Spleen (tissue), 11 donors: ENCODE results near the gene CCDC200. TPM values are rescaled to one million over a fixed set of nuclear protein-coding genes. Genes with fewer than 3 reads are reported as not detected.
A peak's percentile ranks its signal among the peaks of the same experiment; 100 is the strongest.

Experiments
- DNase-seq: peaks from one replicate; pipeline ENCODE4 v3.0.0-alpha.2; 2020
- H3K27ac ChIP-seq, 8 donors: fragments of 200-600 bp; sonication (generic) in 7 of 8; 1 replicate in 4 of 8; 2 replicates in 4 of 8; pipeline versions ENCODE4 v1.5.0 to v1.8.0; 2016 to 2021; ENCODE audit warnings: inconsistent platforms in 4 of 8, mild to moderate bottlenecking in 4 of 8, moderate library complexity in 1 of 8
- H3K27me3 ChIP-seq, 7 donors: fragments of 200-600 bp; sonication (generic) in 6 of 7; replicated peaks in 1 of 7; 1 replicate in 4 of 7; 2 replicates in 3 of 7; pipeline versions ENCODE4 v1.5.0 to v1.8.0; 2016 to 2021; ENCODE audit warnings: inconsistent platforms in 3 of 7, mild to moderate bottlenecking in 1 of 7
- H3K36me3 ChIP-seq, 6 donors: fragments of 200-600 bp; sonication (generic) in 5 of 6; 1 replicate in 4 of 6; 2 replicates in 2 of 6; pipeline versions ENCODE4 v1.5.0 to v1.8.0; 2016 to 2021; ENCODE audit warnings: inconsistent platforms in 2 of 6
- H3K4me1 ChIP-seq, 6 donors: fragments of 200-600 bp; sonication (generic) in 5 of 6; 1 replicate in 3 of 6; 2 replicates in 3 of 6; pipeline versions ENCODE4 v1.5.0 to v1.8.0; 2016 to 2021; ENCODE audit warnings: inconsistent platforms in 3 of 6
- H3K4me3 ChIP-seq, 8 donors: fragments of 200-600 bp; sonication (generic) in 7 of 8; 1 replicate in 4 of 8; 2 replicates in 4 of 8; pipeline versions ENCODE4 v1.5.0 to v1.8.0; 2016 to 2021; ENCODE audit warnings: inconsistent platforms in 4 of 8, mild to moderate bottlenecking in 4 of 8, moderate library complexity in 2 of 8
- H3K9me3 ChIP-seq, 8 donors: fragments of 200-600 bp; sonication (generic) in 7 of 8; 1 replicate in 4 of 8; 2 replicates in 4 of 8; pipeline versions ENCODE4 v1.5.0 to v1.8.0; 2016 to 2021; ENCODE audit warnings: inconsistent platforms in 4 of 8
- CTCF ChIP-seq, 11 experiments: fragments of 200-600 bp in 7 of 11; fragments of 450-650 bp in 4 of 11; sonication (generic) in 4 of 11; IDR thresholded peaks in 8 of 11; conservative IDR thresholded peaks in 3 of 11; 1 replicate in 7 of 11; 2 replicates in 4 of 11; pipeline versions ENCODE4 v1.4.0 to v1.8.0; 2016 to 2021; ENCODE audit warnings: antibody characterized with exemption in 11 of 11, inconsistent platforms in 4 of 11, mild to moderate bottlenecking in 1 of 11
- POLR2A ChIP-seq, 3 donors: fragments of 450-650 bp; IDR thresholded peaks; one replicate each; pipeline ENCODE4 v1.5.1; 2017; ENCODE audit warnings: antibody characterized with exemption in 3 of 3, mild to moderate bottlenecking in 1 of 3
- POLR2AphosphoS5 ChIP-seq, 3 donors: sonication (generic); formaldehyde crosslinking; IDR thresholded peaks; one replicate each; pipeline ENCODE4 v1.5.1; 2017; ENCODE audit warnings: antibody characterized with exemption in 3 of 3
- WGBS, 5 donors: extraction: QIAGEN DNeasy Blood & Tissue Kit in 3 of 5; methylation state at CpG; one replicate each; pipeline versions ENCODE4 v1.1.5 to v1.1.7; 2013 to 2018; 5-methylcytosine and 5-hydroxymethylcytosine counted together
- intact Hi-C: fragments of 100-400 bp; cut with DNase I; formaldehyde crosslinking; loops from one replicate; pipeline ENCODE4 v1.15.0; 2023; ENCODE audit warnings: low total_unique reads
- polyA plus RNA-seq, 3 donors: library from polyadenylated mRNA; stranded (reverse); fragments of 200-250 nt; gene quantifications; one replicate each; pipeline ENCODE4 v1.2.1, GENCODE V29; 2013
- small RNA-seq, 4 donors: library from RNA; depleted of rRNA; stranded (forward); fragments of <200 nt; gene quantifications; one replicate each; pipeline ENCODE3, GENCODE V24; 2016
- total RNA-seq, 7 donors: library from RNA; depleted of rRNA in 3 of 7; stranded (reverse); fragments of >200 nt in 3 of 7; fragmentation: NEBNext Ultra II Directional in 4 of 7; extraction: Animal tissue kit (Norgen Biotek cat#: 25700) in 4 of 7; gene quantifications; one replicate each; pipeline versions ENCODE4 v1.1.0 to v1.2.1, GENCODE V29; 2016 to 2021
- donor health status: healthy with polysubstance abuse.
- donor health status: DM: no; HTN: no; CAD: no; lungs with moderate emphysema.
- donor health status: DM: no; HTN: no; CAD: no.
- donor health status: Bipolar disorder and iron deficiency.
- donor health status: healthy.
- donor health status: DM: no; HTN: no; CAD: no.
- donor health status: DM: yes; HTN: yes; CAD: no.

CCDC200 gene
- total and polyA plus RNA-seq, 10 donors, result 0.17 to 0.64 (median 0.35) TPM; not detected in 7

GRCh38 chr17:43171586-43172487, 56.6 kb downstream of the CCDC200 start:
- peak overlapping the region; percentile 59 to 87 (median 80) for H3K4me3 ChIP-seq
- no peaks in the 10 kb centered on the region for H3K27me3 ChIP-seq
- TF ChIP-seq POLR2AphosphoS5 (IDR thresholded peaks at IDR 0.05), result peak in 1 of 3 donors; percentile 24
- TF ChIP-seq POLR2A (IDR thresholded peaks at IDR 0.05), result no peak
- TF ChIP-seq CTCF (IDR thresholded peaks at IDR 0.05 in 8 of 11, conservative IDR thresholded peaks at IDR 0.05 in 3 of 11), result no peak
- intact Hi-C loops, result loop anchor here (5.0 kb wide), 1 partner anchor 45 kb away; the partner anchor contains the start of gene BRCA1
- H3K36me3 ChIP-seq, result peaks cover 0 to 32% (median 12%) of the 10 kb centered on the region in 6 donors
- H3K27ac ChIP-seq, result peak overlapping the region; percentile 94 to 99 (median 98)
- H3K9me3 ChIP-seq, result no peaks in the 10 kb centered on the region
- H3K4me1 ChIP-seq, result peaks cover 34 to 73% (median 70%) of the 10 kb centered on the region in 6 donors
- no peak for DNase-seq
- 10 to 15% (median 13%) methylated on average over 12 of the region's 12 CpGs for WGBS, 5 donors

Small RNA genes lying within 50 kb of the gene (small RNA-seq; reads per million reads assigned to genes)
- 0 reads per million in 4 donors for gene RF00004
- 0 reads per million in 4 donors for gene RNU2-1

Other genes with a start within 250 kb of the CCDC200 start
- gene PTGES3L, start 248.5 kb downstream of the CCDC200 start, total RNA-seq, result 1 to 10 TPM in 3 of 7 donors, under 1 TPM in 3, not detected in 1; 0.61 to 1.8 (median 1.1) TPM
- gene PTGES3L, start 248.5 kb downstream of the CCDC200 start, polyA plus RNA-seq, result under 1 TPM; 0.70 to 0.93 (median 0.89) TPM
- 10 to 100 TPM; 17.1 to 27.9 (median 22.4) TPM for gene RUNDC1, start 248.1 kb downstream of the CCDC200 start, total RNA-seq
- 10 to 100 TPM in 1 of 3 donors, 1 to 10 TPM in 2; 6.7 to 10.5 (median 8.2) TPM for gene RUNDC1, start 248.1 kb downstream of the CCDC200 start, polyA plus RNA-seq
- 1,000 to 10,000 TPM in 3 of 7 donors, 100 to 1,000 TPM in 4; 702 to 1,170 (median 925) TPM for gene RPL27, start 230.2 kb downstream of the CCDC200 start, total RNA-seq
- gene RPL27, start 230.2 kb downstream of the CCDC200 start, polyA plus RNA-seq, result 1,000 to 10,000 TPM; 5,502 to 6,357 (median 5,985) TPM
- gene IFI35, start 221.8 kb downstream of the CCDC200 start, total RNA-seq, result 10 to 100 TPM; 45.5 to 63.3 (median 51.9) TPM
- 10 to 100 TPM; 38.0 to 64.8 (median 40.6) TPM for gene IFI35, start 221.8 kb downstream of the CCDC200 start, polyA plus RNA-seq
- gene VAT1, start 206.2 kb downstream of the CCDC200 start, total RNA-seq, result 100 to 1,000 TPM in 1 of 7 donors, 10 to 100 TPM in 6; 55.4 to 144 (median 79.0) TPM
- gene VAT1, start 206.2 kb downstream of the CCDC200 start, polyA plus RNA-seq, result 10 to 100 TPM; 20.3 to 64.5 (median 27.0) TPM
- under 1 TPM; 0.09 to 0.47 (median 0.32) TPM for gene RND2, start 203.4 kb downstream of the CCDC200 start, total RNA-seq
- gene RND2, start 203.4 kb downstream of the CCDC200 start, polyA plus RNA-seq, result under 1 TPM; 0.11 to 0.42 (median 0.17) TPM
- 10 to 100 TPM in 4 of 7 donors, 1 to 10 TPM in 3; 5.2 to 13.6 (median 10.0) TPM for gene BRCA1, start 103.3 kb downstream of the CCDC200 start, total RNA-seq
- 1 to 10 TPM; 1.3 to 2.9 (median 2.7) TPM for gene BRCA1, start 103.3 kb downstream of the CCDC200 start, polyA plus RNA-seq
- 100 to 1,000 TPM in 1 of 7 donors, 10 to 100 TPM in 6; 69.2 to 103 (median 91.5) TPM for gene NBR1, start 57.4 kb downstream of the CCDC200 start, total RNA-seq
- gene NBR1, start 57.4 kb downstream of the CCDC200 start, polyA plus RNA-seq, result 10 to 100 TPM; 18.5 to 29.3 (median 22.0) TPM
- 10 to 100 TPM; 25.7 to 53.4 (median 32.9) TPM for gene TMEM106A, start 16.7 kb downstream of the CCDC200 start, total RNA-seq
- gene TMEM106A, start 16.7 kb downstream of the CCDC200 start, polyA plus RNA-seq, result 10 to 100 TPM in 1 of 3 donors, 1 to 10 TPM in 2; 2.8 to 11.9 (median 3.3) TPM
- gene RNU2-1, start 5.4 kb upstream of the CCDC200 start, total RNA-seq, result over 10,000 TPM in 1 of 7 donors, 1,000 to 10,000 TPM in 3, not detected in 3; 8,053 to 10,281 (median 8,790) TPM
- gene RNU2-1, start 5.4 kb upstream of the CCDC200 start, polyA plus RNA-seq, result not detected
- 10 to 100 TPM in 6 of 7 donors, 1 to 10 TPM in 1; 9.9 to 30.4 (median 18.6) TPM for gene ARL4D, start 170.4 kb upstream of the CCDC200 start, total RNA-seq
- 1 to 10 TPM; 4.6 to 9.6 (median 7.2) TPM for gene ARL4D, start 170.4 kb upstream of the CCDC200 start, polyA plus RNA-seq